Measurements from ENCODE around the gene SAMD8.
"Not testable (repeated sequence)": the region's sequence is repeated elsewhere in the genome, so short reads cannot be mapped to it uniquely, and the experiment has no call there.

The SAMD8 gene

DNA sequence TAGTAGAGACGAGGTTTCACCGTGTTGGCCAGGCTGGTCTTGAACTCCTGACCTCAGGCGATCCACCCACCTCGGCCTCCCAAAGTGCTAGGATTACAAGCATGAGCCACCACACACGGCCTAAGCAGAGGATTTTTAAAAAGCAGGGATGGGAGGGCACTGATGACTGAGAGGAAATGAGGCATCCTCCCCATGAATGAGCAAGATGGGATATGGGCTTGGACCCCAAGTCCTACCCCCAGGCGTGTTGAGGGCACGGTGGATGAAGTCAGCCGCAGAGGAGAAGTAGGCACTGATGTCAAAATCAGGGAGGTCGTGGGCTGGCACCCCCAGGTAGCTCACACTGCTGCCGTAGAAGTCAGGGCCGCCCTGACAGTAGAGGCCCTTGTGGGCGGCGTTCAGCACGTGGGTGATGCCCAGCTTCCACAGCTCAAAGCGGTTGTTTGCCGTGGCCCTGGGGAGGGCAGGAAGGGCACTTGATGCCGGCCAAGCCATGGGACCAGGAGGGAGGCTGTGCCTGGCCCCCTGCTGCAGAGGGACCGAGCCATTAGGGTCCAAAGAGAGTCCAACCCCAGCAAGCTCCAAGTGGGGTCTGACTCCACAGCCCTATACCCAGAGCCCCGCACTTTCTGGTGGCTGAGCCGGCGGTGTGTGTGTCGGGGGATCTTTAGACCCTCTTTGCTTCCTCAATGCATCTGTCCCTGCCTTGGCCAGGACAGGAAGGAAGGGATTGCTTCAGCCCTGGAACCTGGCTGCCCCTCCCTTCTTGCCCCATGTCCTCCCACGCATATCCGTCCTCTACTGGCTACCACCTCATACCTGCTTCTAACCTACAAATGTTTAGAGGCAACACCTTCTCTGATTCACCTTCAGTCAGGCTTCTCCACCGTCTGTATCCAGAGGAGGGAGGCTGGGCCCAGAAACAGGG lies 3.4 kb upstream of the SAMD8 start:
- no peak for DNase-seq

DNA sequence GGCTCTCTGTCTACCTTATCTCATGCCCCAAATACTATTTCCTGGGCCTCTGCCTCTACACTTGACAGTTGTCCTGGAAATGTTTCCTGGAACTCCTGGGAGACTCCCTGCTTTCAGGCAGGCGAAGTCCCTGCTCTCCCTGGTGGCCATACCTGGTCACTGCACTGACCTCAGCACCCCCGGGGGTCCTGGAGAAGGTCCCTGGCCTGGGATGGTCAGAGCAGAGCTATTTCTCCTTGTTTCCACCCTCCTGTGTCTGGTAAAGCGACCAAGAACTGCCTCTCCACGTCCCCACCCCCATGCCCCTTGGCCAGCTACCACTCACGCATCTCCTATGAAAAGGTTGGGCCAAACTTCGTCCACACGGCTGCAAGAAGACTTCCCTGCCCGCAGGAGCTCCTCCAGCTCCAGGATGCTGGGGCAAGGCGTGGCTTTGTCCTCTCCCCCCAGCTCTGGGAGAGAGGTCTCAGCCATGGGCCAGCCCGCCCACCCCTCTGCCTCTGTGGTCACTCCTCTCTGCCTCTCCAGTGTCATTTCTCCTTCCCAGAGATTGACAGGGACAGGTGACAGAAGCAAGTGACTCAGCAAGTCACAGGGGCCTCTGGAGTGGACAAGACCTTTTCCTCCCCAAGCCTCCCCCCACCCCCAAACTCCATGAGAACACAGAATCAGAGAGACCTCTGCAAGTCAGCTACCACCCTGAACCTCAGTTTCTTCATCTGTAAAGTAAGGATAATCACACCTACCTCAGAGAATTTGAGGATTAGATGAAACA lies 2.6 kb upstream of the SAMD8 start:
- DNase-seq: no peak

DNA sequence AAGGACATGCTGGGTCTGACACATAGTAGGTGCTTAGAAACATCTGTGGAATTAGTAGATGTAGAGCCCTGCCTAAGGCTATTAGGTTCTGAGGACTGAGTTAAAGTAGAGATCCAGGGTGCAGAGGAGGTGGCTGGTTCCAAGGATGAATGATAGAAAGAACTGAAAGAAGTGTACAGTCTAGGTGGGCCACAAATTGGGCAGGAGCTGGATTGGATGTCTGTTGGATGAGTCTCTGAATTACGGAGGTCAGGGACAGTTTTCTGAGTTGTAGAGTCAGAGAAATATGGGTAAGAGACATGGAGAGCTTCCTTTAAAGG lies 2.0 kb upstream of the SAMD8 start:
- no peak for DNase-seq

DNA sequence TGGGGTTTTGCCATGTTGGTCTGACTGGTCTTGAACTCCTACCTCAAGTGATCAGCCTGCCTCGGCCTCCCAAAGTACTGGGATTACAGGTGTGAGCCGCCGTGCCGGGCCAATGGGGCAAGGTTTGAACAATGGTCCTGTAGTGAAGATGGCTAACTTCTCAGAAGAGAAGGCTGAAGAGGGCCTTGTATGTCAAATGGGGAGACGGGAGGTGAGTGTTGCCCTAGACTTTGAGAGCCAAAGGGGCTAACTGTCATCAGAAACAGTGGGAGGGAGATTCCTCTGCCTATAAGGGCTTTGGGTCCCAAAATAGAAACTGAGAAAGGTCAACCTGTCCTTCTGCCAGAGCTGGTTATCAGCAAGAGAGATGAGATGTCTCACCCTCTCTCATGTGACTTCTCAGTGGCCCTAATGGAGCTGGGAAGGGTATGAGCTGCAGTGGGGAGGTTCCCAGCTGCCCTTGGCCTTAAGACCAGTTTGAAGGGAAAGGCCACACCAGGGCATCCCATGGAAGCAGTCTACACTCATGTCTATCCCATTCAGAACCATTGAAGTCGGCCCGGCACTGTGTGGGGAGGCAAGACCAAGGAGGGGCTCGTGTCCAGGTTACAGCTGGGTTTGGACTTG lies 1.3 kb upstream of the SAMD8 start:
- DNase-seq: no peak

DNA sequence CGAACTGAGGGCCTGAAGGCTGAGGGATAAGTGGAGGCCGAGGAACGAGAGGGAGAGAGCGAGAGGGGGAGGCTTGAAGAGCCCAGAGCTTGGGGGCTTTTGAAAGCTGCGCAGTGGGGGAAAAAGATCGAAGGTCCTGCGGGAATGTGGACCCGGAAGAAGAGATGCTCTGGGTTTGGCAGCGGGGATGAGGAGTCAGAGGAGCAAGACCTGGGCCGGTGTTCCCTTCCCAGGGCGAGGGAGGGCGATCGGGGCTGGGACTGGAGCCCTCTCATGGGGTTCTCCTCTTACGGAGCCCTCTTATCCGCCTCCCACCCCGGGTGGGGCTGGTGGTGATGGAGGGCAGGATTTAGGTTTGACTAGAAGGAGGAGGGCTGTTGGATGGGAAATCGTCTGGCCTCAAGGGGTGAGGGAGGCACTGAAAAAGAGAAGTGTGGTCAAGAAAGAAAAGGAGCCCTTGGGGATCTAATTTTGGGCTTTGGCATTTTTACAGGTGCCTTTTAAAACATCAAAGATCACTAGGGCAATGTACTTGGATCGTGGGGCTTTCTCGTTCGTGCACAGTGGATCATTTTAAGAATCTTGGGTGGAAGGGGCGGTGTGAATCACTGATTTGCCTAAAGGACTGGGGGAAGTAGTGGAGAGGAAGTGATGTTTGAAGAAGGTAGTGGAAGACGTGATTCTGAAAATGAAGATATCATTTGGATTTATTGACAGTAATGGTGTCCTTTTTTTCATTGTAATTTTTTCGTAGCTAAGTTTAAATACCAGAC lies 637 bp downstream of the SAMD8 start:
- DNase-seq: peak; percentile 47

DNA sequence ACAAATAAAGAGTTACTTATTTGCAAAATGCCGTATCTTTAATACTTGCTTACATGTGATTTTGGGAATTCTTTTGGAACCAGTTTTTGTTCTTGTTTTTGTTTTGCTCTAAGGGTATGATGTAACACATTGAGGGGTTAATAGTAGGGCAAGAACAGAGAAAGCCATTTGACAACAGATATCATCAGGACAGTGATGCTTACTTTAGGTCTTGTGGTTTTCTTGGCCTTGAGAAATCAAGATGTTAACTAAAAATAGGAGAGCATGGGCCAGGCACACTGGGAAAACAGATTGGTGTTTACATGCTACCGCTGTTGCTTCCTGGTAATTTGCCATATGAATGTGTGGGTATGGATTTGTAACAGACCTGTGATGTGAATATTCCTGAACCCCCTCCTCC lies 3.7 kb downstream of the SAMD8 start:
- DNase-seq: no peak

DNA sequence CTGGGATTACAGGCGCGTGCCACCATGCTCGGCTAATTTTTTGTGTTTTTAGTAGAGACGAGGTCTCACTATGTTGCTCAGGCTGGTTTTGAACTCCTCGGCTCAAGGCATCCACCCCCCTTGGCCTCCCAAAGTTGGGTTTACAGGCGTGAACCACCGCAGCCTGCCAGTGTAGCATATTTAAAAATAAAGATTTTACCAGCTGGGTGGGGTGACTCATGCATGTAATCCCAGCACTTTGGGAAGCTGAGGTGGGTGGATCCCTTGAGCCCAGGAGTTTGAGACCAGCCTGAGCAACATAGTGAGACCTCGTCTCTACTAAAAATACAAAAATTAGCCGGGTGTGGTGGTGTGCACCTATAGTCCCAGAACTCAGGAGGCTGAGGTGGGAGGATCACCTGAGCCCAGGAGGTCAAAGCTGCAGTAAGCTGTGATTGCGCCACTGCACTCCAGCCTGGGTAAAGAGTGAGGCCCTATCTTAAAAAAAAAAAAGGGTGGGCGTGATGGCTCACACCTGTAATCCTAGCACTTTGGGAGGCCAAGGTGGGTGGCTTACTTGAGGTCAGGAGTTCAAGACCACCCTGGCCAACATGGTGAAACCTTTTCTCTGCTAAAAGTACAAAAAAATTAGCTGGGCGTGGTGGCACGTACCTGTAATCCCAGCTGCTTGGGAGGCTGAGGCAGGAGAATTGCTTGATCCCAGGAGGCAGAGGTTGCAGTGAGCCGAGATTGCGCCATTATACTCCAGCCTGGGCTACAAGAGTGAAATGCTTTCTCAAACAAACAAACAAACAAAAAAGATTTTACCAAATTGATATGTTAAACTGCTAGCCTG lies 5.7 kb downstream of the SAMD8 start:
- not testable (repeated sequence) for DNase-seq

DNA sequence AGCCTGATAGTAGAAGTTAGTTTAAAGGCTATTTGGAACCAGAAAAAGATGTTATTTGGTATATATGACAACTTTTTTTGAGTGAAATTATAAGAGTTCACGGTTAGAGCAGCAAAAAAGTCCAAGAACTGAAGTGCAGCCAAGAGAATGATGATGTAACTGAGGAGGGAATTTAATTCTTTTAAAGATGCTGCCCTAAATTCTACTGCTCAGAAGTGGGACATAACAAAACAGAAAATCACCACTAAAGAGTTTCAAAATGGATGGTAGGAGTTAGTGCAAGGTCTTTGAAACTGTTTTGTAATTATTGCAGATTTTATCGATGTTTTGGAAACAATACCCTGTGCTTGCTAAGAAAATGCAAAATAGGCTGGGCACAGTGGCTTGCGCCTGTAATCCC lies 6.5 kb downstream of the SAMD8 start:
- DNase-seq: no peak

DNA sequence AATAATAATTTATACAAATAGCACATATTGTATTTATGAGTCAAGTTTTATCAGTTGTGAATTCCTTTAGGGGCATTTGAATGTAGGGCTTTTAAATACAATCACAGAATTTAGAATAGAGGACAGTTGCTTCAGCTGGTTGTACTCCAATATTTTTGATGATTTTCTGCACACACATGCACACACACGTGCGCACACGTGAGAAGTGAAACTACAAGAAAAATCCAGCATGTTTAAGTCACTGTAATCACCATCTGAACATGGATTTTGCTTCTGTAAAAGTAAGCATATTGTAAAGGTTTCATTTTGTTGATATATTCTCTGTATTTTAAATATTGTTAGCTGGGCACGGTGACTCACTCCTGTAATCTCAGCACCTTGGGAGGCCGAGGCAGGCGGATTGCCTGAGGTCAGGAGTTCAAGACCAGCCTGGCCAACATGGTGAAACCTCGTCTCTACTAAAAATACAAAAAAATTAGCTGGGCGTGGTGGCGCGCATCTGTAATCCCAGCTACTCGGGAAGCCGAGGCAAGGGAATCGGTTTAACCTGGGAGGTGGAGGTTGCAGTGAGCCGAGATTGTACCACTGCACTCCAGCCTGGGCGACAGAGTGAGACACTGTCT lies 8.1 kb downstream of the SAMD8 start:
- DNase-seq: not testable (repeated sequence)

DNA sequence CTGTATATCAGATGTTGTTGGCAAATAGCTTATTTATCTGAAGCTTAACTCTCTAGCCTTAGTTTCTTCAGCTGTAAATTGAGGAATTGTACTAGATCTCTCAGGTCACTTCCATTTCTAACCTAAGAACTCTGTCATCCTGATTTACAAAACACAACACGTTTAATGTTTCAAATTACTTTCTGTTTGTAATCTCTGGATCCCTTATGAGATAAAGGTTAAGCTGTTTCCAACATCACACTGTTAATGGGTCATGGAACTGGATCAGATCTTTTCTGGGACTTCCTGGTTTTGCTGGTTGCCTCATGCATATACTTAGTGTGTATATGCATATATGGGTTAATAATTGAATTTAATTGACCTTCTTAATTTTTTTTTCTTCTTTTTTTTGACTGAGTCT lies 9.9 kb downstream of the SAMD8 start:
- DNase-seq: no peak

DNA sequence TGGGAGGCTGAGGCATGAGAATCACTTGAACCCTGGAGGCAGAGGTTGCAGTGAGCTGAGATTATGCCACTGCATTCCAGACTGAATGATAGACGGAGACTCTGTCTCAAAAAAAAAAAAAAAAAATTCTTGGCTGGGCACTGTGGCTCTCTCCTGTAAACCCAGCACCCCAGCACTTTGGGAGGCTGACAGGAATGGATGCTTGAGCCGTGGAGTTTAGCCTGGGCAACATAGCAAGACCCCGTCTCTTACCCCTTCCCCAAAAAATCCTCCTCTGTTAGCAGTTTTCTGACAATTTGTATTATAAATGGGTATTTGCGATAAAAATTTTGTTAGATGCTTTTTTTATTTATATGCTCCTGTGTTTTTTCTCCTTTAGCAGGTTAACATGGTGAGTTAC lies 11.0 kb downstream of the SAMD8 start:
- DNase-seq: no peak

DNA sequence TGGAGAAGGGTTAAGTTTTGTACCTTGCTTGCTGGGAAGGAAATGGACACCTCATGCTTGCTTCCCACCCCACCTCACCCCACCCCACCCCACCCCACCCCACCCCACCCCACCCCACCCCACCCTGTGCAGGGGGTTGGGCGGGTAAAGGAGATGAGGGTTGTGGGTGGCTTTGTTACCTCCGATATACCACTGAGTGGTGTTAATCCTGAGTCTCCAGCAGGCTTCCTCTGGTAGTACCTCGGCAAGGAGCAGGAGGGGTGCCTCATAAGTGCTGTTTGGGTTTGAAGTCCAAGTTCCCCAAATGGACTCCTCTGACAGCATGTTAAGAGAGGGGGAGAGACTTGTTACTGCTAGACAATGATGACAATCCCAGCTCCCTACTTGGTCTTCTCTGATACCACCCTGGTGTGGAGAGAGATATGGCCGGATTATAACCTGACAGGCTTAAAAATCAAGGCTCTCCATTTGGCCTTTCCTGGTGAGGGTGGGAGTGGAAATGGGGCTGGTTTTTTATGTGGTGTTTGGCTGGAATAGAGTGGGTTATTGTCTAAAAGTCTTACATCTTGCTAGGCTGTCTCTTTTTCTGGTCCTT lies 11.7 kb downstream of the SAMD8 start:
- DNase-seq: no peak

DNA sequence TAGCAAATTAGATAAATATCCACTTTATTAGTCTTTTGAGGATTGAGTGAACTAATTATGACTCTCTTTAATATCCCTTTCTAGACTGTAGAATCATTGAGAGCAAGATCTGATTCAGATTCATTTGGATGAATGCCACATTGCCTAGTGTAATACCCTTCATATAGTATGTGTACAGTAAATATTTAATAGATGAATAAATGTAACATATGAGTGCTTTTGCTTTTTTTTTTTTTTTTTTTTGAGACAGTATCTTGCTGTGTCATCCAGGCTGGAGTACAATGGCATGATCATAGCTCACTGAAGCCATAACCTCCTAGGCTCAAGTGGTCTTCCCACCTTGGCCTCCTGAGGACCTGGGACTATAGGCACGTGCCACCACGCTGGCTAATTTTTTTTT lies 14.8 kb downstream of the SAMD8 start:
- no peak for DNase-seq

DNA sequence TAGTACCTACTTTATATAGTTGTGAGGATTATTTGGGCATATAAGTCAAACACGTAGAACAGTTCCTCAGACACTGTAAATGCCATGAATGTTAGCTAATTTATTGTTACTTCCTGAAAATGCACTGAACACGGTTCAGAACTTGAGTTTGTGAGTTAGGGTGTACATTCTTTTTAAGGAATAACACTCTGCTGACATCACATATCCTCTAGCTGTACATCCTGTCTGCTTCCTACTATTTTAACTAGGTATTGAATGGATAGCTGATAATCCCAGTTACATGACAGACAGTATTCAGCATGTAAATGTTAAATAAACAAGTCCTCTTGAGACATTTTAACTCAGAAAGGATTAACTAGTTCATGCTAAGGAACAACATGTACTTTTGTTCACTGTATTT lies 16.0 kb downstream of the SAMD8 start:
- DNase-seq: no peak

DNA sequence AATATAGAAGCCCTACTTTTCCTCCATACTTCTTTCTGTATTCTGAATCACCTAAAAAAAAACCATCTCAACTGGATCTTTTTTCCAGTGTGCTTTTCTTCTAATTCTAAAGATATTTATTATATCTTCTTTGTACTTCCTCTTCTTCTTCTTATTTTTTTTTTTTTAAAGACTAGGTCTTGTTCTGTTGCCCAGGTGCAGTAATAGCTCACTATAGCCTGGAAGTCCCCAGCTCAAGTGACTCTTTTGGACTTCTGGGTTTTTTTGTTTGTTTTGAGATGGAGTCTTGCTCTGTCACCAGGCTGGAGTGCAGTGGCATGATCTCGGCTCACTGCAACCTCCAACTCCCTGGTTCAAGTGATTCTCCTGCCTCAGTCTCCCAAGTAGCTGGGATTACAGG lies 17.5 kb downstream of the SAMD8 start:
- not testable (repeated sequence) for DNase-seq

DNA sequence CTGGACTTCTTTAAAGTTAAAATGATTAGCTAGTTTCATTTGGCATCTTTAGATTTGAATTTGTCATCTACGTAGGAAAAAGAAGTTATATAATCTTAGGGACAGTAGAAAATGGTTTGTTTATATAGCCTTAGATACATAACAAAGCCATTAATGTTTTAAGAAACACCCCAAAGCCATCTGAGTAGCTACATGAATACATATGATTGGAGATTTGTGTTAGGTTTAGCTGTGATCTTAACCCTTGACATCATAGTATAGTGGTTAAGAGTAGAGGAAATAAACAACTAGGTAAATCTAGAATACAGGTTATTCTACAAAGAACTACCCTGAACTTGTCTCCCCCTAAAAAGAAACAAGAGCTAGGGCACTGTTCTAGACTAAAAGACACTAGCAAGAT lies 18.1 kb downstream of the SAMD8 start:
- no peak for DNase-seq

DNA sequence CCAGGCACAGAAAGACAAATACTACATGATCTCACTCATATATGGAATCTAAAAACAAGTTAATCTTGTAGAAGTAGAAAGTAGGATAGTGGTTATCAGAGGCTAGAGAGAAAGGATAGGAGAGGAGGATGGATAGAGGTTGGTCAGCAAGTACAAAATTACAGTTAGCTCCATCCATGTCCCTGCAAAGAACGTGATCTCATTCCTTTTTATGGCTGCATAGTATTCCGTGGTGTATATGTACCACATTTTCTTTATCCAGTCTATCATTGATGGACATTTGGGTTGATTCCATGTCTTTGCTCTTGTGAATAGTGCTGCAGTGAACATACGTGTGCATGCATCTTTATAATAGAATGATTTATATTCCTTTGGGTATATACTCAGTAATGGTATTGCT lies 22.2 kb downstream of the SAMD8 start:
- DNase-seq: not testable (repeated sequence)

DNA sequence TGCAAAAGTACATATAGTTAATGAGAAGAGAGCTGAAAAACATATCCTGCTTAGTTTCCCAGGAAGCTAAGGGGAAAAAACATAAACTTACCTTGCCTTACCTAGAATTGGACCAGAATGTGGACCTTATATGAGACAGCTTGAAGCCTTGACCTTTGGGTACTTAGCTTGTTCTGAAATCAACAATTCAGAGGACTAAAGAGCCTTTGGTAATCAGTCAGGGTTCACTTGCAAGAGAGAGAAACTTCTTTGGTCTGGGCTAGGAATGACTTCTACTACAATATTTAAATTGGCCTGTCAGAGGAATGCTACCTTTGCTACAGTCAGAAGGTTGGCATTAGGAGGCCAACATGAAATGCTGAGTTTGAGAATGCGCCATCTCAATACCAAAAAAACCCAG lies 24.9 kb downstream of the SAMD8 start:
- DNase-seq: no peak

DNA sequence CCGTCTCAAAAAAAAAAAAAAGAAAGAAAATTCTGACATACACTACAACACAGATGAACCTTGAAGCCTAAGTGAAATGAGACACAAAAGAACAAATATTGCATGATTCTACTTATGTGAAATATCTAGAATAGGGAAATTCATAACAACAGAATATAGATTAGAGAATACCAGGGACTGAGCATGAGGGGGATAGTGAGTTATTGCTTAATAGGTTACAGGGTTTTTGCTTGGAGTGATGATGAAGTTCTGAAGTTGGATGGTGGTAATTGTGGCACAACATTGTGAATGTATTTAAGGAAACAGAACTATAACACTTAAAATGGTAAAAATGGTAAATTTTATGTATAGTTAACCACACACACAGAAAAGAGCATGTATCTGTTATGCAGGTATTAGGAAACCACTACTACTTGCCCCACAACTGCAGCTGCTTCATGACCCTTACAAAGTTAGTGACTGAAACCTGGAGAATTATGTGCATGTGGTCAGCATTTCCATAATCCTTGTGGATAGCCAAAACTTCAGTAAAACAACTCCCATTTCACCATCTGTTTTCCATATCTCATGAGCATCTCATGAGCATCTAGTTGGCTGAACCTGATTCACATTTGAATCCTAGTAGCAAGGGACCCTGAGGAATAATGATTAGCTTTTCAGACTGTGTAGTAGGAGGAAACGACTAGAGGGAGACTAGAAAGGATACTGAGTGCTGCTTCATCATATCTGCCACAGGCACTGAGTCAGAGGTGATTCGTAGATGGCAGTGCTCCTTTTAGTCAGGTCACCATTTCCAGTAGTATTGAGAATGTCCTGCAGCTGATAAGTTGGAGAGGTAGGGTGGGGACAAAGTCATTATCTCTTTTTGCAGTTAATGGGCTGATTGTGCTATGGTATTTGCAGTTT lies 26.3 kb downstream of the SAMD8 start:
- peak; percentile 22 to 50 for DNase-seq

DNA sequence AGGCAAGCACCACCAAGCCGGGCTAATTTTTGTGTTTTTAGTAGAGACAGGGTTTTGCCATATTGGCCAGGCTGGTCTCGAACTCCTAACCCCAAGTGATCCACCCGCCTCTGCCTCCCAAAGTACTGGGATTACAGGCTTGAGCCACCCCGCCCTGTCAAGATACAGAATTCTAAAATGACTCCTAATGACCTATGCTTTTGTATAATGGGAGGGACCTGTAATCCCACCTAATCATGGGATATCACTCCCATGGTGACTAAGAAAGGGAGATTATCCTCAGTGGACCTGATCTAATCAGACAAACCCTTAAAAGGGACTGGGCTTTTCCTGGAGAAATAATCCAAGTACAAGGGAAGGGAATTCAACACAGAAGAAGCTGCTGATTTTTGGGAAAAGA lies 28.8 kb downstream of the SAMD8 start:
- DNase-seq: no peak
